GM12801 (cell line): ENCODE data around the gene STX2.

Experiments used
- CTCF ChIP-seq: IDR thresholded peaks from one replicate; pipeline ENCODE4 v1.5.1; 2011; ENCODE audit warnings: control low read depth; ENCODE audit not compliant: insufficient read length; ENCODE audit errors: extremely low read depth

Gene STX2

GRCh38 chr12:130788515-130788914 is 50.5 kb downstream of the STX2 start:
- TF ChIP-seq CTCF: no peak

GRCh38 chr12:130787445-130788410 is 51.3 kb downstream of the STX2 start:
- TF ChIP-seq CTCF: no peak

- no peak for TF ChIP-seq CTCF
Measured at GRCh38 chr12:130787041-130787440, 52.0 kb downstream of the STX2 start.

GRCh38 chr12:130783110-130783715 is 55.8 kb downstream of the STX2 start:
- TF ChIP-seq CTCF: no peak

- no peak for TF ChIP-seq CTCF
Measured at GRCh38 chr12:130780880-130781575, 58.0 kb downstream of the STX2 start.

- TF ChIP-seq CTCF: no peak
Measured at GRCh38 chr12:130780325-130780724, 58.7 kb downstream of the STX2 start.

GRCh38 chr12:130778776-130779175 is 60.3 kb downstream of the STX2 start:
- no peak for TF ChIP-seq CTCF
